Stimulated activated CD4-positive, alpha-beta T cell treated with anti-CD3 and anti-CD28 coated beads, Interleukin-4, amount 100 ng/mL, for 4 hours (primary cell): ENCODE data around the gene RGMA.

ENCODE experiments used
- DNase-seq, 2 experiments: peaks; one replicate each; pipeline ENCODE4 v3.0.0-alpha.2; 2020

The RGMA gene

GRCh38 chr15:93091465-93091864, 2.5 kb upstream of the RGMA start:
- no peak for DNase-seq

DNA sequence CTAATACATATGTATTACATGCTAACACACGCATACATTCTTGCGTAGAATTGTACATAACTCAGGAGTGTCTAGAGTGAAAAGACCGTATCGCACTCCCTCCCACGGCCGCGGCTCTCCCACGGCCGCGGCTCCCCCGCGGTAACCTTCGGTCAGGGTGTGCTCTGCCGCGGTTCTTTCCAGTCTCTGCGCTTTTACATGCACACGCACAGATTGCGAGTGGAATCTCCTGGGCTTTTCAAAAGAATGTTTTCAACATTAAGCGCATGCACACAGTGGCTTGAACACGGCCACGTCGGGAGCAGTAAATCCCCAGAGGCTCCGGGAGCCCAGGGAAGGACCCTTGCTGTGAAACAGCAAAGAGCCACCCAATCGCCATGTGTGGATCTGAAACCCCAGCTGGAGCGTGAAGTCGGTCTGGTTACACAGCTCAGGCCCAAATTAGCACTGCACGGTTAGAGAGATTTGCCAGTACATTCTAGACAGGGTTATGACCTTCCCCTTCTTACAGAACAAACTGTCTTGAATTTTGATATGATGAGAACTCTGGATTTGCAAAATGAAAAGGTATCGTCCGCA, 805 bp upstream of the RGMA start:
- no peak for DNase-seq

DNA sequence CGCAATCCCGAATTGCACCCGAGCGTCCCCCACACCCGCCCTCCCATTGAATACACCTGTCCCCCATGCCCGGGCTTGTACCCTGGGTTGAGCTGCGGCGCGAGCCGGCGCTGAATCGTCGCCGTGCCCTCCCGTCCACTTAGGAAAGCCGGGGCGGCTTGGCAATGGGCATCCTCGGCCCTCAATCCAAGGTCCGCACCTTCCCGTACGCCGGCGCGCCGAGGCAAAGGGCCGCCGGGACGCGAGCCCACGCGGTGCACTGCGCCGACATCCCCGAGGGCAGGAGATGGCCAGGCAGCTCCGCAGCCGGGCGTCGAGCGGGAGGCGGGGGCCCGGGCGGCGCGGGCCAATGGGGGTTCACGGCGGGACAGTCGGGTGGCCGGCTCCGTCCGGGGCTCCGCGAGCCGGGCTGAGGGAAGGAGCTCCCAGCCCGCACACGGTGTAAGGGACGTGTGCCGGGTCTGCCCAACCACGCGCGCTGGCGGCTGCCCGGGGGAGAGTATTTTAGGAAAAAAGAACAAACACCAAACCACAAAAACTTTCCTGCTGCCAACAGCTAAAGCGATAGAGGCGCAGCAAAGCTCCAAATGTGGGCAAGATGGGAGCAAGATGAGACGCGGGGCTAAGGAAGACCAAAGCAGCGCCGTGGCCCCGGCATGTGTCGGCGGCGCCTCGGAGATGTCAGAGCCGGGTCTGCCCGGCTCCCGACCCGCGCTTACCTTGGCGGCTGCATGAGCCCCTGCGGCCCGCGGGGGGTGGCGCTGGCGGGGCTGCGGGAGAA, 621 bp downstream of the RGMA start:
- no peak for DNase-seq

DNA sequence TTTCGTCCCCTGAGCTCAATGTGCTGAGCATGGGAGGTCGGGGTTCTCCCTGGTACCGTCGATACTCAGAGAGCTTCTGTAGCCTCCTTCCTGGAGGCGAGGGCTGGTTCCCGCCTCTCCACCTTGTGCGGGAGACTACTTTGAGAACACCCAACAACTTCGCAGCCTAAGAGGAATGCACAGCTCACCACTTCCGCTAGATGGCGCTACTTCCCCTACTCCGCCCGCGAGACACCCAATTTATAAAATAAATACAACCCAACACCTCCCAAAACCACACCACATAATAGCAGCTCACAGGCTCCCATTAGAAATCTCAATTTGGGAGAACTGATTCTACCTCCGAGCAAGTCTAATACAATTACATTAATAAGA, 1.2 kb downstream of the RGMA start:
- DNase-seq: peak; percentile 45 to 53

- no peak for DNase-seq
Observed at GRCh38 chr15:93086791-93087190, 2.2 kb downstream of the RGMA start.

DNA sequence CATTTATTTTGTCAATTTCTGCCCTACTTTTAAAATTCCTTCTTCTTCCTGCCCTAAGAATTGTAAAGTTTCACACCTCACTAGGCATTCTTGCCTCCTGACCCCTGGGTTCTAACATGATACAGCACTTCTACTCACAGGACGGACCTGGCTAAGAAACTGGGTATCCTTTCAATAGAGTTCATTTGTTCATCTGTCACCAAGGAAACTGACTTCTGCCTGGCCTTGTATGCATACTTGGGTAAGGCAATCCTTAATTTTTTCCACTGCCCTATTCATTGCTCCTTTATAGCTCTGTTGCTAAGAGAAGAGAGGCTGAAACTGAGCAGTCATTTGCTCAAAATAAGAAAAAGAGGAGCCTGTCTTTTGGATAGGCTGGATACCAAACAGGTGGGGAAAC, 3.3 kb downstream of the RGMA start:
- no peak for DNase-seq

GRCh38 chr15:93082861-93083260, 6.2 kb downstream of the RGMA start:
- no peak for DNase-seq

- no peak for DNase-seq
Observed at GRCh38 chr15:93081399-93081798, 7.6 kb downstream of the RGMA start.

DNA sequence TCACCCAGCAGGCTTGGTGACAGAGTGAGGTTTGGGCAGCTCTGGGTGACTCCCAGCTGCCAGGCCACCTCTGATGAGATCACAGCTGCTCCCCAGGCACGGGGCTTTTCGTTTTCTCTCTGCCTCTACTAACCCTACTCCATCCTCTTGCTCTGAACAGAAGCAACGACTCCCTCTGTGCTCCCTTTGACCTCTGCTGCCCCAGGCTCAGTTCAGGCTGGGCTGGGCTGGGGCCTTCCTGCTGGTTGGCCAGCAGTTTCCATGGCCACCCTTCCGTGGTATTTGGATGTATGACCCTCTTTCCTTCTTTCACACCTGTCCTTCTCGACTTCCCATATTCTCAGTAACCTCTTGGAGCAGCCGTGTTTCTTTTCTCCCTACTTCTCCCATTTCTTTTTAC, 8.6 kb downstream of the RGMA start:
- DNase-seq: no peak

DNA sequence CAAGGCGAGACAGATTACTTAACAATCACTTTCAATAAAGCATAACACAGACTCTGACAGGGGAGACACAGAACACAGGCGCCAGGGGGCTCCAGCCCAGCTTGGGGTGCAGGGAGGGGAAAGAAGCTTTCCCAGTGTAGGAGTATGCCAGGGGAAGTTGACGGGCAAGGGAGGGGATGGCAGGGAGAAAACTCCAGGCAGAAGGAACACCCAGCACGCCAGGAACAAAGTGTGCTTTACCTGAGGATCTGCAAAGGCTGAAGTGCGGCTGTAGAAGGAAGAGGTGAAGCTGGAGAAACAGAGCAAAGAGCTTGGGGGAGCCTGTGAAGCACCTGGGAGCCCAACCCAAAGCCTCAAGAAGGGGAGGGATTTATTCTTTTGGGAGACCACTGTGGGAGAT, 12.1 kb downstream of the RGMA start:
- DNase-seq: no peak

DNA sequence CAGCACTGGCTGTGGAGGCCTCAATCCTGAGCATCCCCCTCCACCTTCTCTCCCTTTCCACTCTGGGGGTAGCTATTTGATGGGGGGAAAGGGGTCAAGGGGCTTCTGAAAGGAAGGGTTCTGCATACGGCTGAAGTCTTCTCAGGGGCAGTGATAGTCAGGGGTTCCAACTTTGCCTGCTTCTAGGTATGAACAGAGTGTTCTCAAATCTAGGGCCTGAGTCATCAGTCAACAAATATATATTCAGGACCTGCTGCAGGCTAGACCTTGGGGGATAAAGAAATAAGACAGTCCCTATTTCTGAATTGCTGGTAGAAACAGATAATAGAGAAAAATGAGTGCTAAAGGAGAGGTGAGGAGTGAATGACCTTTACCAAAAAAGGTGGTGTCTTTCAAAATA, 12.8 kb downstream of the RGMA start:
- DNase-seq: no peak

GRCh38 chr15:93074599-93074998, 14.4 kb downstream of the RGMA start:
- DNase-seq: no peak

GRCh38 chr15:93073465-93073952, 15.5 kb downstream of the RGMA start:
- no peak for DNase-seq

DNA sequence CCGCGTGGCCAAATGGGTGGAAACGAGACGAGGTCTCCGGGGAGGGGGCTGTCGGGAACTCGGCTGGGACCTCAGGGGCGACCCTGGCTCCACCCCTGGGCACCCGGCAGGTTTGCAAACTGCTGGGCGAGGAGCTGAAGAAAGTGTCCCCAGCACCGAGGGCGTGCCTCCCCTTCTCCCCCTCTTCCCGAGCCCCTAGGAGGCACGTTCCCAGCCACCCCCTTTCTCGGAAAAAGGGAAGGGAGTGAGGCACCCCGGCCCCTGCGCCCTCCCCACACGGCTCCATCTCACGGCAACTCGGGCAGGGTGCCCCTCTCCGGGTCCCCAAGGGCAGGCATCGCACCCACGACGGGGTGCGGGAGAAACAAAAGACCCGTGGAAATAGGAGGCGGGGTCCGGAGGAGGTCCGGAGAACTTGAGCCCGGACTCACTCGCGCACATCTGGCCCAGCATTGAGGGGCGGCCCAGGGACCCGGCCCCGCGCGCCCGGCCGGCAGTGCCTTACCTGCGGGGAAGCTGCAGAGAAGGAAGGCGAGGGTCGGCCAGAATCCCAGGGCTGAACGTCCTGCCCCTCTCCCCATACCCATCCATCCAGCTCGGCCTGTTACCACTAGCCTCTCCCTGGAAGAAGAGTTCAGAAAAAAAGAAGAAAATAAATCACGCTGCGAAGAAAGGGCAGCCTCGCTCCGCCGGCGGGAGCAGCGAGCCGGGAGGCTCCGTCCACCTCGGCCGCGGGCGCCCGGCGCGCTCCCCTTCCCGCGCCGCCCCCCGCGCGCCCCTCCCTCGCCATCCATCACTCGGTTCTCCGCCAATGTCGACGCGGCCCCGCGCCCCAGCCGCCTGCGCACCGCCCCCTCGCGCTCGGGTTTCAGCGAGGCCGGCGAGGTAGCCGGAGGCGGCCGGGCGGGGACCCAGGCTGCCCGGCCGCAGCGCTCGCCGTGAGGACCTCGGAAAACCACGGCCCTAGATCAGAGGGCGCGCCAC, 16.3 kb downstream of the RGMA start:
- DNase-seq: no peak

DNA sequence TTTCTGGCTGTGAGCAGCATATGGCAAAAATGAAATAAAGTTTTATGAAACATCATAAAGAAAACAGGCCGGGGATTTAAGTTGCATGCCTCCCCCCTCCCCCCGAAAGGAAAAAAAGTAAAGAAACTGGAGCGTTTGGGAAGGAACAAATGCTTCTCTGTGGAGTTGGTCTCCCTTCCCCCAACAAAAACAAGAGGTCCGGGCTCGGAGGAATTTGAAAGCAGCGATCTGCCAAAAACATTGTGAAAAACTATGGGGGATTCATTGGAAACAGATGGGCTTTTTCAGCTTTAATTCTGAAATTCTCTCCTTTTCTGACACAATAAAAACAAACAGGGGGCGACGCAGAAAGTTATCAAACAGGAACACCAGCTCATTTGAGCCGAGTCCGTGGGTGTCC, 17.0 kb downstream of the RGMA start:
- no peak for DNase-seq

DNA sequence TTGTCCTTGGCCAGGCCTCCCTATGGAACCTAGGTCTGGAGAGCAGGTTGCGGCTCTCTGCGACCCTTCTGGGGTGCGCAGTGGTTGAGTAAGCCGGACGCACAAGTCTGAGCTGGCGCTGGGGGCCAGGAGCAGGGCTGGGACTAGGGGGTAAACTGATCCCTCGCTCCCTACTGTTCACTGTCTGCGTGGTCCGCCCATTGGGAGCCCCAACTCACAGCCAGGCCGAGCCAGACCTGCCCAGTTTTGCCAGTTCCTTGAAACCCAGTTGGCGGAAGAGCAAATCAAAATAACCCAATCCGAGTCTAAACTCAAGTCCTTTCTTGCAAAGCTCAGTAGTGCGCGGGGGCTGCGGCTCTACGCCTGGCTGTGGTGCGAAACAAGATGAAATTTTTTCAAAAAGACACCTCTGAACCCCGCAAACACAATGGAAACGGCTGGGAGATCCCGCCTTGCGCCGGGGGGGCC, 17.5 kb downstream of the RGMA start:
- DNase-seq: no peak

DNA sequence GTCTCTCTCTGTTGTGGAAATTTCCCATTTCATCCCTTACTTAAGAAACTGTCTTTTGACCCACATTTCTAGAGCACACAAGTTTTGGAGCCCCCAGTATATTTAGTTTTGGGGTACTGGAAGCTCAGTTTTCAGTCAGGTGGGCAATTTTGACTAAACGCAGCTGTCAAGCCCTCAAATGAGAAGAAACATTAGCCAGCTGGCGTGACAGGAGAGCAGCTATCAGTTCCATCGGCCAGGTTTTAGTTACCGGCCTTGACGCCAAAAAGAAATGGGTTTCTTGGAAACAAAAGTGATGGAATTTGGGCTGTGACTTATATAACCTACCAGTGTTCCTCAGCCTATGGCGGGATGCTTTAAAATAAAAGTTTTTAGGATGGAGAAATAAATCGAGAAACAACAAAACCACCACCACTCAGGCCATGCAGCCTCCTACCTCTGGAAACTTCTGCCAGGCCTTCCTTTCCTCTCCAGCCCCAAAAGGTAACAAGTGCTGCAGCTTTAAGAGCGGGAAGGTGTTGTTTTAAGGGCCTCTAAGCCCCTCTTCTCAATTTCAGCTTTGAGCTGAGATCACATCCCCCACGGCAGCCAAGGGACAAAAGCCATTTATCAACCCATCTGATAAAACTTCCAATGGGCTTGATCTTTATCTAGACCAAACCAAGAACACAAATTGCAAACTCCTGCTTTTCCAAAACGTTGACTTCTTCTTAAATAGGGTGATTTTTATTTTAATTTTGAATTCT, 18.3 kb downstream of the RGMA start:
- DNase-seq: no peak

DNA sequence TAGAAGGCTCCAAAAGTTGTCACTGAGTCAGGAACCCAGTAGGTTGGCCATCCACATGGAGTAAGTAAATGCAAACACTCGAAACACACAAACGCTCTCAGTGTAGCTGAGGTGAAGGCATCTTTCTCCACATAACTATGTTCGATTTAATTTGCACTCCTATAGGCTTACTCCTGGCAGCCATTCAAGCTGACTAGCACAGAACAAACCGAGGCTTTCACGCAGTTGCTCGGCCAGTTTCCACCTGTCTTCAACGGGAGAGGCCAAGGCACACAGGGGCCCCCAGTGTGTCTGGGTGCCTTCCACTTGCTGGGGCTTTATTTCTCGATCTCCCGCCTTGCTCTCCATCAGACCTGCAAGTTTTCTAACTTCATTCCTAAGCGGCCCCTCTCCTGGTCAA, 18.9 kb downstream of the RGMA start:
- no peak for DNase-seq

DNA sequence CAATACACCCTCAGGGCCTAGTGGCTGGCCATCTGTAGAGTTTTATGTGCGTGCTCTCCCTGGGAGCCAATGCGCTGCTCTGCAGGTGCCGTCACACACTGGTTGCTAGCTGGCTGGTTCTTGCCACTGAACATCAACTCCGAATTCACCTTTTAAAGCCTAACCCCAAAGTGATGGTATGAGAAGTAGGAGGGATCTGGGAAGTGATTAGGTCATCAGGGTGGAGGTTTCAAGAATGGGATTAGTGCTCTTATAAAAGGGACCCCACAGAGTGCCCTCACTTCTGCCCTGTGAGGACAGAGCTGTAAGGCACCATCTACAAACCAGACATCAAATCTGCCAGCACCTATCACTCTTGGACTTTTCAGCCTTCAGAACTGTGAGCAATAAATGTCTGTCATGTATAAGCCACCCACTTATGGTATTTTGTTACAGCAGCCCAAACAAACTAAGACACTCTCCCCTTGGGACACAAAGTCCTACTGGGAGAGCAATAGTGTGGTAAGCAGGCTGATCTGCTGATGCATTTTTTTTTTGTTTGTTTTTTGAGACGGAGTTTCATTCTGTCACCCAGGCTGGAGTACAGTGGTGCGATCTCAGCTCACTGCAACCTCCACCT, 20.3 kb downstream of the RGMA start:
- no peak for DNase-seq

- DNase-seq: no peak
Observed at GRCh38 chr15:93067649-93068085, 21.3 kb downstream of the RGMA start.

GRCh38 chr15:93066834-93067648, 22.0 kb downstream of the RGMA start:
- DNase-seq: no peak
